Measurements from ENCODE around the gene TMEM201. TPM values are rescaled to one million over a fixed set of nuclear protein-coding genes. Genes with fewer than 3 reads are reported as not detected.

The TMEM201 gene
- total and polyA plus RNA-seq, 2 of the 8 experiments (the other 6 are each of a cell fraction or from before 2014, with no cell fraction given), result 8.2 to 27.1 TPM

DNA sequence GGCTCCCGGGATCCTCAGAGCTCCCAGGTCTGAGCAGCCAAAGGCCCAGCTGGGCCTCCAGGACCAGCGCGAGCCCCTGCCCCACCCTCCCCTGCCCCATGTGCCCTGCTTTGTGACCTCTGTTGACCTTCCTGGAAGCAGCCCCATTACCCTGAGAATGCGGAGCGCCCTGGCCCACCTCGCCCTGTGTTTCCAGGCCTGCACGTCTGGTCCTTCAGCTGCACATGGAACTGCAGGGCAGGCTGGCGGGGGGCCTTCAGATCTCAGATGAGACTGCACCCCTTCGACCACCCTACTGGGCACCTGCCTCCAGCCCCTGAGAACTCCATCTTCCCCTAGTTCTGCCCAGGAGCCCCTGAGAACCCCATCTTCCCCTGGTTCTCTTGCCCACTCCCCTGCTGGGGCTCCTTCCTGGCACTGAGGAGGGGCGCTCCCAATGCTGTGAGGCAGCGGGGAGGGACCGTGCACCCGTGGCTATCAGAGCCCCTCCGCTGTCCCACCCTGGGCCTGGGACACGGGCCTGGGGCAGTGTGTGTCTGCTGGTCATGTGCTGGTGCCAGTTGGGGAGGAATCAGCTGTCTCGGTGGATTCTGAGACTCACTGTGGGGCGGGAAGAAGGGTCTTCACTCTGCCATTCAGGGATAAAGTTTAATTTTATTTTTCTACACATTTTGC, 25.1 kb downstream of the TMEM201 start:
- no peak overlapping the region for H3K56ac ChIP-seq (replicated peaks; ENCODE audit: insufficient read length, low read depth, low read length)
- no peak overlapping the region for H2BK120ac ChIP-seq (replicated peaks; ENCODE audit: low read depth, low read length)
- H3K79me1 ChIP-seq (ENCODE audit: low read depth, low read length), result no peaks in the 10 kb centered on the region; the same call in 1 of the 2 replicates
- H4K91ac ChIP-seq (replicated peaks; ENCODE audit: insufficient read length, low read length), result no peak overlapping the region
- no peak overlapping the region for H3K4ac ChIP-seq (replicated peaks; ENCODE audit: insufficient read length, low read depth, low read length)
- no peak overlapping the region for H2BK15ac ChIP-seq (ENCODE audit: low read length)
- H3K18ac ChIP-seq (ENCODE audit: extremely low read depth, low read length), result no peak overlapping the region
- FAIRE-seq (no peak), DNase-seq (ENCODE audit: low read depth in 1 of 2, low spot score in 2 of 2) (no peak)
- H3K4me2 ChIP-seq (ENCODE audit: insufficient read depth in 1 of 2, low read depth in 2 of 2, low read length in 2 of 2), result no peak overlapping the region
- 88% methylated on average over 17 of the region's 17 CpGs; no CpG with 5 or more reads in 1 of the 2 experiments for WGBS, 2 experiments (ENCODE audit: extremely low coverage in 1 of 2, insufficient coverage in 1 of 2, insufficient read length in 1 of 2, insufficient replicate concordance in 2 of 2, low coverage in 1 of 2, low lambda C conversion rate in 2 of 2, missing lambda C conversion rate in 1 of 2)
- H3K23ac ChIP-seq (ENCODE audit: insufficient read length), result no peak overlapping the region
- H3K27ac ChIP-seq (ENCODE audit: low read depth, low read length), result no peak overlapping the region
- ChIA-PET POLR2A (ENCODE audit: partially characterized antibody) (interaction anchor here (0.5 to 0.8 kb wide), 2 partner anchors 330 to 336 kb away, joined by 3 read pairs; partner anchors contain the start of genes LZIC and NMNAT1), CTCF (ENCODE audit: partially characterized antibody) (interaction anchor here (1.1 to 6.7 kb wide), 5 partner anchors 7 to 107 kb away, joined by 3 to 77 read pairs (median 4); no protein-coding TSS in a partner anchor)
- no peaks in the 10 kb centered on the region; a peak in 1 of 7 replicates for H3K4me1 ChIP-seq (replicated peaks in 1 of 4; ENCODE audit: control insufficient read depth in 3 of 4, insufficient read depth in 4 of 4, low read length in 3 of 4)
- H2BK5ac ChIP-seq (ENCODE audit: low read depth, low read length), result no peak overlapping the region
- no peaks in the 10 kb centered on the region for H3K9me3 ChIP-seq (ENCODE audit: insufficient read depth in 2 of 2, low read depth in 1 of 2, low read length in 1 of 2)
- H3K14ac ChIP-seq (ENCODE audit: insufficient read length), result no peak overlapping the region
- no peaks in the 10 kb centered on the region for H3K23me2 ChIP-seq (ENCODE audit: low read depth, low read length)
- H2AFZ ChIP-seq (ENCODE audit: low read length), result no peak overlapping the region
- H4K8ac ChIP-seq (ENCODE audit: extremely low read depth, insufficient read depth, low read length), result no peak overlapping the region
- H4K5ac ChIP-seq (ENCODE audit: insufficient read length, low read depth, low read length), result no peak overlapping the region
- no peaks in the 10 kb centered on the region for H3K27me3 ChIP-seq (replicated peaks in 1 of 4; ENCODE audit: control insufficient read depth in 3 of 4, extremely low read depth in 1 of 4, insufficient read depth in 3 of 4, low read length in 3 of 4)
- peaks cover 4 to 24% (median 17%) of the 10 kb centered on the region in 4 experiments; a peak in 5 of 8 replicates for H3K36me3 ChIP-seq (ENCODE audit: control insufficient read depth in 2 of 4, insufficient read depth in 4 of 4, low read length in 3 of 4)
- H3K4me3 ChIP-seq (ENCODE audit: extremely low read depth in 1 of 4, insufficient read depth in 2 of 4, low read depth in 3 of 4, low read length in 4 of 4), result no peak overlapping the region
- H2BK20ac ChIP-seq (ENCODE audit: low read length), result no peak overlapping the region
- no peak overlapping the region for H2BK12ac ChIP-seq (ENCODE audit: low read depth, low read length)
- H4K20me1 ChIP-seq (replicated peaks in 1 of 2; ENCODE audit: control insufficient read depth in 1 of 2, insufficient read depth in 2 of 2, low read length in 2 of 2), result peaks cover 0 to 7% of the 10 kb centered on the region in 2 experiments
- H3K9ac ChIP-seq (replicated peaks in 1 of 4; ENCODE audit: extremely low read depth in 1 of 4, low read depth in 3 of 4, low read length in 3 of 4), result no peak overlapping the region
- no peak overlapping the region for H2AK5ac ChIP-seq (ENCODE audit: low read depth, low read length)
- TF ChIP-seq TCF12 (IDR thresholded peaks at IDR 0.05; ENCODE audit: low read depth, low read length) (no peak), CBX5 (IDR thresholded peaks at IDR 0.05; ENCODE audit: low read depth, low read length) (no peak), NRF1 (IDR thresholded peaks at IDR 0.05; ENCODE audit: low read depth, low read length) (no peak), RAD21 (IDR thresholded peaks at IDR 0.05 in 1 of 2, conservative IDR thresholded peaks at IDR 0.05 in 1 of 2; ENCODE audit: low read depth in 2 of 2, low read length in 2 of 2) (no peak), TBP (IDR thresholded peaks at IDR 0.05; ENCODE audit: low read depth, low read length) (no peak), SIN3A (conservative IDR thresholded peaks at IDR 0.05 in 1 of 2, IDR thresholded peaks at IDR 0.05 in 1 of 2; ENCODE audit: low read depth in 1 of 2, low read length in 2 of 2) (no peak), MAFK (IDR thresholded peaks at IDR 0.05; ENCODE audit: low read depth, low read length) (no peak), PHF8 (conservative IDR thresholded peaks at IDR 0.05; ENCODE audit: low read depth, low read length) (no peak)
- H3K79me2 ChIP-seq (ENCODE audit: control insufficient read depth in 1 of 2, insufficient read depth in 2 of 2, low read length in 2 of 2), result no peaks in the 10 kb centered on the region
